K562 (cell line): Measurements from ENCODE around the gene MAP3K20. TPM values are rescaled to one million over a fixed set of nuclear protein-coding genes. Genes with fewer than 3 reads are reported as not detected.

Experiments used
- ATAC-seq: fragments of 200-7000 bp; cut with Tn5 transposase; 3 replicates; pipeline ENCODE4 v1.9.1; 2020; ENCODE audit warnings: moderate library complexity
- BruUV-seq: library from RNA; stranded (reverse); fragments of 400-500 nt; replicated peaks from 2 replicates; lab custom pipeline; 2021; lab: Mats Ljungman, UMichigan
- CTCF ChIA-PET: fragments of 300-600 bp; formaldehyde crosslinking; extraction: SDS; loops from one replicate; lab custom pipeline; 2021; ENCODE audit warnings: low intra/inter-chr PET ratio; lab: Yijun Ruan, JAX
- POLR2A ChIA-PET: fragments of 300-600, 350-650 bp; sonication (Branson Sonifier 250); formaldehyde crosslinking; extraction: SDS; loops from one replicate; lab custom pipeline; 2021; ENCODE audit warnings: antibody characterized with exemption, inconsistent platforms; lab: Yijun Ruan, JAX
- DNase-seq, 4 experiments: peaks; one replicate each; pipeline versions ENCODE4 v3.0.0 to v3.0.0-alpha.2; 2011 to 2018; ENCODE audit warnings: low spot score in 3 of 4, mixed read lengths in 3 of 4; ENCODE audit errors: extremely low read depth in 1 of 4
- FAIRE-seq: peaks from 2 replicates; lab custom pipeline; 2011; peaks lifted over from hg19 to GRCh38; lab: Jason Lieb, UNC
- H2AFZ ChIP-seq: 2 replicates; pipeline ENCODE4 v1.6.0; 2011; ENCODE audit warnings: low read depth, low read length, control low read depth, inconsistent platforms
- H3K27ac ChIP-seq: fragments of 200-600 bp; 3 replicates; pipeline ENCODE4 v1.8.0; 2011; ENCODE audit warnings: low read depth, mild to moderate bottlenecking, control low read depth, inconsistent platforms, low read length, moderate library complexity, mixed read lengths; ENCODE audit errors: extremely low read depth
- H3K27me3 ChIP-seq, 2 experiments: fragments of 300-600 bp in 1 of 2; 2 replicates in 1 of 2; 3 replicates in 1 of 2; pipeline versions ENCODE4 v1.6.0 to v1.8.0; 2011; ENCODE audit warnings: inconsistent platforms in 2 of 2, low read length in 2 of 2, mild to moderate bottlenecking in 1 of 2, mixed read lengths in 1 of 2, moderate library complexity in 1 of 2; ENCODE audit not compliant: control insufficient read depth in 2 of 2, insufficient read depth in 2 of 2
- H3K36me3 ChIP-seq: fragments of 300-600 bp; 3 replicates; pipeline ENCODE4 v1.8.0; 2011; ENCODE audit warnings: mild to moderate bottlenecking, low read length, inconsistent platforms; ENCODE audit not compliant: control insufficient read depth, insufficient read depth
- H3K4me1 ChIP-seq, 2 experiments: fragments of 200-600 bp in 1 of 2; replicated peaks in 1 of 2; 2 replicates in 1 of 2; 3 replicates in 1 of 2; pipeline versions ENCODE4 v1.5.1 to v1.8.0; 2011; ENCODE audit warnings: inconsistent platforms in 2 of 2, low read length in 2 of 2, mild to moderate bottlenecking in 1 of 2, mixed read lengths in 1 of 2, moderate library complexity in 1 of 2; ENCODE audit not compliant: control insufficient read depth in 2 of 2, insufficient read depth in 2 of 2
- H3K4me2 ChIP-seq: 2 replicates; pipeline ENCODE4 v1.6.1; 2011; ENCODE audit warnings: low read length, control low read depth, inconsistent platforms, mixed read lengths; ENCODE audit not compliant: insufficient read depth
- H3K4me3 ChIP-seq: fragments of 200-600 bp; sonication (generic), shearing (Covaris generic); 2 replicates; pipeline ENCODE4 v1.5.1; 2016; ENCODE audit warnings: control low read depth, inconsistent platforms
- H3K79me2 ChIP-seq: fragments of 200-600 bp; 3 replicates; pipeline ENCODE4 v1.8.0; 2011; ENCODE audit warnings: low read length, inconsistent platforms; ENCODE audit not compliant: control insufficient read depth, insufficient read depth
- H3K9ac ChIP-seq, 2 experiments: 2 replicates each; pipeline versions ENCODE4 v1.6.0 to v1.6.1; 2011; ENCODE audit warnings: low read depth in 2 of 2, low read length in 2 of 2, control low read depth in 1 of 2, inconsistent platforms in 1 of 2, mild to moderate bottlenecking in 1 of 2, mixed read lengths in 1 of 2; ENCODE audit not compliant: insufficient read depth in 1 of 2
- H3K9me1 ChIP-seq: one replicate; pipeline ENCODE4 v1.6.0; 2011; ENCODE audit warnings: inconsistent platforms, mild to moderate bottlenecking, low read length, moderate library complexity; ENCODE audit not compliant: control insufficient read depth, insufficient read depth
- H3K9me3 ChIP-seq: replicated peaks from 2 replicates; pipeline ENCODE4 v1.5.1; 2011; ENCODE audit warnings: low read depth, low read length, inconsistent platforms; ENCODE audit not compliant: control insufficient read depth, insufficient read depth
- H4K20me1 ChIP-seq: replicated peaks from 2 replicates; pipeline ENCODE4 v1.6.1; 2011; ENCODE audit warnings: low read length, inconsistent platforms, mixed read lengths; ENCODE audit not compliant: control insufficient read depth, insufficient read depth
- BDP1 ChIP-seq: IDR thresholded peaks from 3 replicates; pipeline ENCODE4 v1.6.1; 2011; ENCODE audit not compliant: insufficient read length, insufficient read depth
- CBX8 ChIP-seq: fragments of 200-600 bp; sonication (generic); IDR thresholded peaks from 2 replicates; pipeline ENCODE4 v1.6.1; 2012; ENCODE audit warnings: borderline replicate concordance, mixed run types, low read depth, mild to moderate bottlenecking, moderate library complexity, mixed read lengths, low read length, control low read depth, inconsistent platforms; ENCODE audit not compliant: poor library complexity, severe bottlenecking; ENCODE audit errors: extremely low read depth
- ELF2 ChIP-seq: fragments of 250-450 bp; sonication (Bioruptor Pico); IDR thresholded peaks from 2 replicates; pipeline ENCODE4 v1.5.0; 2021; ENCODE audit warnings: mild to moderate bottlenecking
- HNRNPUL1 ChIP-seq: fragments of 200-400 bp; formaldehyde crosslinking; IDR thresholded peaks from 2 replicates; pipeline ENCODE4 v1.6.1; 2017; ENCODE audit warnings: low read length
- JUND ChIP-seq, 2 experiments: IDR thresholded peaks; 2 replicates in 1 of 2; 3 replicates in 1 of 2; pipeline ENCODE4 v1.6.1; 2011; ENCODE audit warnings: borderline replicate concordance in 2 of 2, low read depth in 2 of 2, low read length in 2 of 2, improper control_type of control experiment in 1 of 2, missing biosample characterization in 1 of 2, missing genetic modification characterization in 1 of 2, missing genetic modification reagents in 1 of 2
- MGA ChIP-seq: fragments of 450-650 bp; IDR thresholded peaks from 2 replicates; pipeline ENCODE4 v1.6.1; 2016; ENCODE audit warnings: mild to moderate bottlenecking, moderate library complexity
- MTA3 ChIP-seq: fragments of 450-650 bp; formaldehyde crosslinking; IDR thresholded peaks from 2 replicates; pipeline ENCODE4 v1.6.1; 2017; ENCODE audit warnings: mild to moderate bottlenecking, borderline replicate concordance
- NCOA4 ChIP-seq: fragments of 450-650 bp; IDR thresholded peaks from 2 replicates; pipeline ENCODE4 v1.6.1; 2018; ENCODE audit warnings: mild to moderate bottlenecking; ENCODE audit not compliant: partially characterized antibody
- NFXL1 ChIP-seq: fragments of 450-650 bp; formaldehyde crosslinking; IDR thresholded peaks from 2 replicates; pipeline ENCODE4 v1.4.0; 2021; ENCODE audit warnings: mild to moderate bottlenecking
- TRIM28 ChIP-seq: fragments of 450-650 bp; IDR thresholded peaks from 2 replicates; pipeline ENCODE4 v1.6.1; 2017
- ZEB2 ChIP-seq: fragments of 450-650 bp; IDR thresholded peaks from 2 replicates; pipeline ENCODE4 v1.6.1; 2016
- WGBS: fragments of 100-300 bp; shearing (Covaris generic); methylation state at CpG from one replicate; pipeline ENCODE4 v1.1.6; 2016; ENCODE audit warnings: low coverage, mixed read lengths; ENCODE audit not compliant: insufficient coverage; ENCODE audit errors: missing lambda C conversion rate; 5-methylcytosine and 5-hydroxymethylcytosine counted together
- in situ Hi-C: fragments of 300-500 bp; cut with MboI; formaldehyde crosslinking; loops from 4 replicates; pipeline ENCODE4 v1.15.0; 2018; ENCODE audit warnings: inconsistent platforms, mixed read lengths
- intact Hi-C: fragments of 100-400 bp; cut with micrococcal nuclease; formaldehyde crosslinking; loops from 2 replicates; pipeline ENCODE4 v1.14.2; 2022
- polyA plus RNA-seq, 8 experiments: library from polyadenylated mRNA; depleted of rRNA in 4 of 8; stranded (reverse) in 5 of 8; unstranded in 3 of 8; fragments of >200 nt; fragmentation: Nextera tagmentation in 2 of 8; fragmentation: Illumina TruSeq in 1 of 8; extraction: Ambion mirVana in 2 of 8; extraction: Trizol in 1 of 8; gene quantifications; 2 replicates each; pipeline versions ENCODE4 v1.2.1 to v1.2.3, GENCODE V29; 2011 to 2014; ENCODE audit warnings: inconsistent platforms in 1 of 8, missing spikeins in 1 of 8
- total RNA-seq, 7 experiments: library from RNA; depleted of rRNA in 6 of 7; stranded (reverse); fragments of >200 nt in 6 of 7; fragmentation: Illumina TruSeq in 2 of 7; extraction: Trizol in 2 of 7; gene quantifications; 2 replicates each; pipeline versions ENCODE4 v1.2.1 to v1.2.3, GENCODE V29; 2011 to 2021; ENCODE audit warnings: low replicate concordance in 1 of 7

Gene MAP3K20
- total and polyA plus RNA-seq, 9 of the 15 experiments (the other 6 are each of a cell fraction or from before 2014, with no cell fraction given), result 9.8 to 34.2 (median 27.3) TPM

DNA sequence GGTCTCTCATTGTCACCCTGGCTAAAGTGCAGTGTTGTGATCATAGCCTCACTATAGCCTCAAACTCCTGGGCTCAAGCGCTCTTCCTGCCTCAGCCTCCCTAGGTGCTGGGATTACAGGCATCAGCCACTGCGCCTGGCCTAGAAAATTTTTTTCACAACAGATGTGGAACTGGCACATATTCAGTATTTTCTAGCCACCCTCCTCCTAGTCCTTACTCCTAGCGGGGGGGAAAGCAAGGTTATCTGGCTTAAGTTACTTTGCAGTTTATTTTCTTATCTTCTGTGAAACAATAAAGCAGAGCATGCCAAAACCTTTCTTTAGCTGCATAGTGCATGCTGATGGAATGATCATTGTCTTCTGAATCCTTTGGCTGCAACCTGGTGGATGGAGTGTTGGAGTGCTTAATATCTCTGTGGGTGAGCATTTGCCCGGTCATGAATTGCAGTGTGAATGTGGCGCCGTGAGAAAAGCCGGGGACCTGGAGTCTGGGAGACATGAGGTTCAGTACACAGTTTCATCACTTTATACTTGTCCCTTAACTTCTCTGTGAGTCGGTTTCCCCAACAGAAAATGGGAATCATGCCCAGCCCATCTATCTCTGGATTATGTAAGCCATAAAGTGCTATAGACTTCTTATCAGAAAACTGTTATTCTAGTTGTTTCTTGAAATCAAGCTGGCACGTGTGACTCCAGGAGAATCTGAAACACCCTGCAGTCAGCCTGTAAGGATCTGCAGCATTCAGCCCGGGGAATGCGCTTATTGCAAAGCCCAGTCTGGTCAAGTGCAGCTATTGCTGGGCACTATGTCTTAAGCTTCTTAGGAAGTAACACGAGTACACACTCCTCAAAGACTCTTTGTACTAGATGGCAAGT is 38.2 kb upstream of the MAP3K20 start:
- no peak overlapping the region for H3K4me2 ChIP-seq
- H3K79me2 ChIP-seq, result no peaks in the 10 kb centered on the region
- intact Hi-C loops (no loop called here), in situ Hi-C loops (no loop called here)
- no peaks in the 10 kb centered on the region for H3K36me3 ChIP-seq
- H4K20me1 ChIP-seq, result no peaks in the 10 kb centered on the region
- DNase-seq (no peak), ATAC-seq (peak; percentile 29; the same call in 2 of the 3 replicates), FAIRE-seq (no peak)
- no peak overlapping the region for H3K4me3 ChIP-seq
- H3K4me1 ChIP-seq, result no peaks in the 10 kb centered on the region
- BruUV-seq, result no TSS peak
- POLR2A ChIA-PET, result no interaction called here
- H3K9ac ChIP-seq, result no peak overlapping the region
- H3K27me3 ChIP-seq, result peaks cover 25 to 28% of the 10 kb centered on the region in 2 experiments
- H3K9me1 ChIP-seq, result no peaks in the 10 kb centered on the region
- CTCF ChIA-PET, result no interaction called here
- whole genome bisulfite sequencing, result 8% methylated on average over 12 of the region's 12 CpGs
- no peaks in the 10 kb centered on the region for H3K9me3 ChIP-seq
- H2AFZ ChIP-seq, result no peak overlapping the region
- no peak overlapping the region for H3K27ac ChIP-seq
- TF ChIP-seq MGA (no peak), NFXL1 (no peak), MTA3 (no peak), NCOA4 (no peak), ZEB2 (no peak), JUND (IDR thresholded peaks at IDR 0.05; ENCODE audit: borderline replicate concordance, low read depth, low read length) (no peak), JUND (tag; IDR thresholded peaks at IDR 0.05; ENCODE audit: borderline replicate concordance, low read depth, low read length) (no peak), HNRNPUL1 (no peak), ELF2 (CRISPR knock-in tag) (no peak), TRIM28 (no peak), BDP1 (no peak), CBX8 (no peak)
